HG02610 (cell line): ENCODE measurements around the gene NEURL1.

Experiments used
- ATAC-seq: cut with Tn5 transposase; IDR thresholded peaks from one replicate; pipeline ENCODE4 v1.9.1; 2021; ENCODE audit warnings: mild to moderate bottlenecking, moderate library complexity; ENCODE audit not compliant: unreplicated experiment

Gene NEURL1

GRCh38 chr10:103641326-103641725 is 147.8 kb downstream of the NEURL1 start:
- ATAC-seq, result no peak
